HepG2 (cell line): ENCODE measurements around the gene ANKS3. TPM values are rescaled to one million over a fixed set of nuclear protein-coding genes. Genes with fewer than 3 reads are reported as not detected.

Experiments
- ATAC-seq: fragments of 200-7000 bp; cut with Tn5 transposase; 3 replicates; pipeline ENCODE4 v1.9.1; 2020; ENCODE audit warnings: mild to moderate bottlenecking, moderate library complexity
- BruUV-seq: library from RNA; stranded (reverse); fragments of 400-500 nt; replicated peaks from 2 replicates; lab custom pipeline; 2021; lab: Mats Ljungman, UMichigan
- CTCF ChIA-PET: fragments of 300-600 bp; formaldehyde crosslinking; extraction: SDS; loops from one replicate; lab custom pipeline; 2021; ENCODE audit warnings: low total read pairs, inconsistent platforms, low intra/inter-chr PET ratio; lab: Yijun Ruan, JAX
- POLR2A ChIA-PET: fragments of 350-600 bp; sonication (Branson Sonifier 250); formaldehyde crosslinking; loops from one replicate; lab custom pipeline; 2020; ENCODE audit warnings: antibody characterized with exemption, inconsistent platforms; lab: Yijun Ruan, JAX
- DNase-seq: peaks from one replicate; pipeline ENCODE4 v3.0.0-alpha.2; 2015; ENCODE audit warnings: low spot score
- FAIRE-seq: peaks from 3 replicates; lab custom pipeline; 2011; peaks lifted over from hg19 to GRCh38; lab: Jason Lieb, UNC
- H2AFZ ChIP-seq: one replicate; pipeline ENCODE4 v1.6.1; 2011; ENCODE audit warnings: low read length, inconsistent platforms
- H3K27ac ChIP-seq: fragments of 300-600 bp; 3 replicates; pipeline ENCODE4 v1.8.0; 2011; ENCODE audit warnings: mixed run types, mild to moderate bottlenecking, mixed read lengths, low read length, inconsistent platforms; ENCODE audit not compliant: insufficient read depth; ENCODE audit errors: extremely low read length
- H3K27me3 ChIP-seq, 2 experiments: fragments of 200-600 bp in 1 of 2; 2 replicates in 1 of 2; 3 replicates in 1 of 2; pipeline versions ENCODE4 v1.6.0 to v1.8.0; 2011; ENCODE audit warnings: low read length in 2 of 2, mild to moderate bottlenecking in 2 of 2, moderate library complexity in 2 of 2, inconsistent platforms in 1 of 2; ENCODE audit not compliant: insufficient read depth in 2 of 2, control insufficient read depth in 1 of 2
- H3K36me3 ChIP-seq, 2 experiments: fragments of 200-600 bp in 1 of 2; replicated peaks in 1 of 2; 2 replicates in 1 of 2; 3 replicates in 1 of 2; pipeline versions ENCODE4 v1.5.1 to v1.8.0; 2011; ENCODE audit warnings: low read length in 2 of 2, inconsistent platforms in 1 of 2; ENCODE audit not compliant: insufficient read depth in 2 of 2, control insufficient read depth in 1 of 2
- H3K4me1 ChIP-seq: 2 replicates; pipeline ENCODE4 v1.5.1; 2012; ENCODE audit warnings: low read length, inconsistent platforms; ENCODE audit not compliant: insufficient read depth
- H3K4me2 ChIP-seq: 2 replicates; pipeline ENCODE4 v1.6.0; 2011; ENCODE audit warnings: low read depth, low read length, inconsistent platforms
- H3K4me3 ChIP-seq, 3 experiments: fragments of 200-600 bp in 1 of 3; sonication (generic), shearing (Covaris generic) in 1 of 3; replicated peaks in 1 of 3; 2 replicates each; pipeline ENCODE4 v1.5.1; 2011 to 2016; ENCODE audit warnings: low read length in 3 of 3, inconsistent platforms in 2 of 3, low read depth in 2 of 3, mild to moderate bottlenecking in 2 of 3, control low read depth in 1 of 3, mixed read lengths in 1 of 3; ENCODE audit not compliant: insufficient read depth in 1 of 3
- H3K79me2 ChIP-seq: one replicate; pipeline ENCODE4 v1.6.1; 2011; ENCODE audit warnings: low read length, inconsistent platforms; ENCODE audit not compliant: insufficient read depth
- H3K9ac ChIP-seq: 2 replicates; pipeline ENCODE4 v1.6.0; 2011; ENCODE audit warnings: mild to moderate bottlenecking, low read depth, low read length, inconsistent platforms; ENCODE audit not compliant: insufficient read depth
- H3K9me3 ChIP-seq: 2 replicates; pipeline ENCODE4 v1.5.1; 2012; ENCODE audit warnings: mild to moderate bottlenecking, low read length
- H4K20me1 ChIP-seq: 2 replicates; pipeline ENCODE4 v1.6.0; 2011; ENCODE audit warnings: inconsistent platforms, mild to moderate bottlenecking, low read length, moderate library complexity; ENCODE audit not compliant: insufficient read depth
- AGO1 ChIP-seq: fragments of 200-400 bp; formaldehyde crosslinking; IDR thresholded peaks from 2 replicates; pipeline ENCODE4 v1.6.1; 2017; ENCODE audit warnings: mild to moderate bottlenecking, low read depth, low read length, moderate library complexity; ENCODE audit not compliant: poor library complexity, severe bottlenecking
- AGO2 ChIP-seq: fragments of 200-400 bp; formaldehyde crosslinking; optimal IDR thresholded peaks from 2 replicates; pipeline ENCODE3; 2017; ENCODE audit warnings: mild to moderate bottlenecking, low read depth, low read length, moderate library complexity
- ARNT2 ChIP-seq: sonication (generic); formaldehyde crosslinking; IDR thresholded peaks from 2 replicates; pipeline ENCODE4 v1.8.0; 2022; ENCODE audit warnings: mild to moderate bottlenecking, low read depth, missing genetic modification reagents, moderate library complexity
- FOSL1 ChIP-seq: sonication (generic); formaldehyde crosslinking; IDR thresholded peaks from 2 replicates; pipeline ENCODE4 v1.9.0; 2021; ENCODE audit warnings: missing genetic modification reagents, borderline replicate concordance
- KDM5A ChIP-seq: fragments of 200-600 bp; sonication (generic); IDR thresholded peaks from 2 replicates; pipeline ENCODE4 v1.7.0; 2018; ENCODE audit warnings: antibody characterized with exemption, mild to moderate bottlenecking, low read length, borderline replicate concordance
- NFE2 ChIP-seq: sonication (generic); formaldehyde crosslinking; IDR thresholded peaks from 2 replicates; pipeline ENCODE4 v1.4.0; 2020; ENCODE audit warnings: missing genetic modification reagents
- RBFOX2 ChIP-seq: fragments of 200-400 bp; formaldehyde crosslinking; IDR thresholded peaks from 2 replicates; pipeline ENCODE4 v1.6.1; 2017; ENCODE audit warnings: low read depth, mild to moderate bottlenecking, low read length
- ZFY ChIP-seq: sonication (generic); formaldehyde crosslinking; IDR thresholded peaks from 2 replicates; pipeline ENCODE4 v1.4.0; 2020; ENCODE audit warnings: missing genetic modification reagents
- ZNF724P ChIP-seq: sonication (generic); formaldehyde crosslinking; IDR thresholded peaks from 2 replicates; pipeline ENCODE4 v1.8.0; 2022; ENCODE audit warnings: missing genetic modification reagents, borderline replicate concordance
- WGBS: methylation state at CpG from one replicate; pipeline ENCODE4 v1.1.6; 2017; ENCODE audit warnings: low lambda C conversion rate; 5-methylcytosine and 5-hydroxymethylcytosine counted together
- in situ Hi-C: cut with HindIII; loops from 2 replicates; pipeline ENCODE4 v1.10.0; 2017; ENCODE audit warnings: low pct_unique_long_range_greater_than_20kb; ENCODE audit not compliant: extremely low pct_ligation_motif_present
- intact Hi-C: fragments of 100-400 bp; cut with micrococcal nuclease; formaldehyde crosslinking; loops from one replicate; pipeline ENCODE4 v1.10.0; 2022; ENCODE audit not compliant: unreplicated experiment
- polyA plus RNA-seq, 8 experiments: library from polyadenylated mRNA; depleted of rRNA in 3 of 8; stranded (reverse) in 7 of 8; unstranded in 1 of 8; fragments of >200 nt; fragmentation: Illumina TruSeq in 4 of 8; extraction: Trizol in 4 of 8; gene quantifications; 2 replicates each; pipeline versions ENCODE4 v1.2.1 to v1.2.3, GENCODE V29; 2011 to 2016; ENCODE audit warnings: low read depth in 4 of 8, missing spikeins in 1 of 8, mixed read lengths in 1 of 8; ENCODE audit not compliant: insufficient read depth in 1 of 8
- total RNA-seq, 5 experiments: library from RNA; depleted of rRNA; stranded (reverse); fragments of >200 nt; fragmentation: Illumina TruSeq; extraction: Trizol; gene quantifications; 2 replicates each; pipeline ENCODE4 v1.2.3, GENCODE V29; 2016; ENCODE audit warnings: low read depth in 1 of 5

Gene ANKS3
- total and polyA plus RNA-seq, 2 of the 13 experiments (the other 11 are each of a cell fraction or from before 2014, with no cell fraction given) = 11.4 to 15.9 TPM

DNA sequence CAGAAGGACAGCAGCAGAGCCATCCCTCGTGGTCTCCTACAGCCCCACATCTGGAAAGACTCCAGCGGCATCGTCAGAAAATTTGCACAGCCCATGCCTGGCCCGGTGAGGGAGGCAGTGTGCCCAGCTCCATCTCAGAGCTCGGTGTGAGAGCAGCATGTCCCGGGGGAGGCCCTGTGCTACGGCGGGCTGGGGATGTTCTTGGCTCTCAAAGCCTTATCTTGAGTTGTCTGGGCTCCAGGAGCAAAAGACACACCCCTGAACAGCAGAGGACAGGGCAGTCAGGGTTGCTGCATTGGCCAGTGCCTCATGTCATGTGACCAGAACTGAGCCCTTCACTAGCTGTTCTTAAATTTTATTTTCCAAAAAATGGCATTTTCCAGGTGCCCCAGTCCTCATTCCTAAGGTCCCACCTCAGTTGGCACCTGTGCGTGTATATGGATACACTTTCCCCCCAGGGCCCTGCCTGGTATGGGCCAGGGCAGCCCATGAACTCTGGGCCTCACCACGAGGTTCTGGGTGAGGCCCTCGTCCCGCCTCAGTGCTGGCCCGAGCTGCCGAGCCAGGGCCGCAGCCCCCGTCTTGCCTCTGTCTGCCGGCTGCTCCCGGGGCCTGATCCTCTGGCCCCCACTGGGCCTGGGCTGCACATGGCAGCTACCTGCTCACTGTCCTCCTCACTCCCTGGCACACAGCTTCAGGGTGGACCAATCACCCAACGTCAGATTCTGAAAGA lies 37.7 kb downstream of the ANKS3 start:
- H3K9me3 ChIP-seq = no peaks in the 10 kb centered on the region
- H3K4me3 ChIP-seq = no peak overlapping the region
- BruUV-seq = no TSS peak
- no peak overlapping the region for H3K4me2 ChIP-seq
- peaks cover 23 to 45% of the 10 kb centered on the region in 2 experiments for H3K36me3 ChIP-seq
- peaks cover 38% of the 10 kb centered on the region for H3K4me1 ChIP-seq
- DNase-seq = no peak
- H2AFZ ChIP-seq = no peak overlapping the region
- no peaks in the 10 kb centered on the region for H4K20me1 ChIP-seq
- H3K27me3 ChIP-seq = no peaks in the 10 kb centered on the region
- WGBS = 93% methylated on average over 11 of the region's 19 CpGs
- TF ChIP-seq ARNT2 (CRISPR knock-in tag) (no peak), ZFY (CRISPR knock-in tag) (0 out of 2 replicates have a peak, but pooled peaks have one; percentile 16), AGO2 (peak; percentile 76), ZNF724P (CRISPR knock-in tag) (no peak), RBFOX2 (peak; percentile 60)
- TF ChIP-seq, all 625 proteins: peak for 3
- ChIA-PET POLR2A (interaction anchor here (1.3 to 1.7 kb wide), 2 partner anchors 38 to 80 kb away, joined by 3 to 6 read pairs; partner anchors contain the start of genes ANKS3 and DNAAF8), CTCF (no interaction called here)
- in situ Hi-C loops = no loop called here
- Histone ChIP-seq H3K9ac (no peak overlapping the region), H3K79me2 (peaks cover 3% of the 10 kb centered on the region), H3K27ac (no peak overlapping the region)
- FAIRE-seq = no peak
- ATAC-seq = no peak
- intact Hi-C loops = no loop called here

DNA sequence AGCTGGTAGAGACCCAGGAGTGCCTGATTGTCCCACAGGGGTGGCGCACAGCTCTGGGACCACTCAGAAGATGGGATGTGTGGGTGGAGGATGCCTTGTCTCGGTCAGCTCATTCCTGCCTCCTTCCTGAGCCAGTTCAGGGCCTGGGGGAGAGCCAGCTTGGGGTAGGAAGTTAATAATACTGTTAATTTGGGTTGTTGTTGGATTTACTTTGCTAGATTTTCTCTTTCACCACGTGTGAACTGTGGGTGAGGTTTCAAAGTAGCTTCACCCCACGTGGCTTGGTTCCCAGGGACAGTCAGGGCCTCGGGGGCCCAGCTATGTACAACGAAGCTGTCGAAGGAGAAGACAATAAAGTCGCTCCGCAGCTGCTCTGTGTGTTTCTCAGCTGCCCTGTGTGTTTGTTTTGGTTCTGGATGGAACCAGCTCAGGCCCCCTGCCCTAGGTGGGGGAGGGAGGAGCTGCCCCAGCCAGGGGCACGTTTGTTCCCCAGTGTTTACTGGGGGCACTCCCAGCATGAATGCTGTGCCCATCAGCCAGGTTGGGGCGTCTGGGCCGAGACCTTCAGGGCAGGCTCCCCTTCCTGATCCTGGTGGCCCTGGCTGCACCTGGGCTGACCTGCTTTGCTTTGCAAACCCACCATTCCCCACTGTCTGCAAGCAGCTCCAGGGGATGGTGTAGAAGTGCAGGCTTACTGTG lies 38.4 kb downstream of the ANKS3 start:
- WGBS = 96% methylated on average over 3 of the region's 12 CpGs
- no peak overlapping the region for H2AFZ ChIP-seq
- H3K9me3 ChIP-seq = no peaks in the 10 kb centered on the region
- H3K4me2 ChIP-seq = no peak overlapping the region
- H3K4me1 ChIP-seq = peaks cover 38% of the 10 kb centered on the region
- no TSS peak for BruUV-seq
- H3K9ac ChIP-seq = no peak overlapping the region
- intact Hi-C loops (no loop called here), in situ Hi-C loops (no loop called here)
- H3K36me3 ChIP-seq = peaks cover 18 to 39% of the 10 kb centered on the region in 2 experiments
- peaks cover 3% of the 10 kb centered on the region for H3K79me2 ChIP-seq
- no peak for TF ChIP-seq KDM5A
- TF ChIP-seq NFE2 = no peak
- no peak for TF ChIP-seq FOSL1 (CRISPR knock-in tag)
- TF ChIP-seq AGO1 = peak; percentile 1
- no peaks in the 10 kb centered on the region for H4K20me1 ChIP-seq
- no peak for FAIRE-seq
- ChIA-PET POLR2A (interaction anchor here (0.8 to 1.7 kb wide), 3 partner anchors 11 to 39 kb away, joined by 3 to 6 read pairs (median 5); partner anchors contain the start of genes ANKS3 and DNAAF8), CTCF (no interaction called here)
- ATAC-seq = no peak
- H3K27me3 ChIP-seq = no peaks in the 10 kb centered on the region
- no peak for DNase-seq
- no peak overlapping the region for H3K27ac ChIP-seq
- H3K4me3 ChIP-seq = no peak overlapping the region
